ENCODE results near the gene BOLA1.
A peak's percentile ranks its signal among the peaks of the same experiment; 100 is the strongest.

BOLA1 gene

DNA sequence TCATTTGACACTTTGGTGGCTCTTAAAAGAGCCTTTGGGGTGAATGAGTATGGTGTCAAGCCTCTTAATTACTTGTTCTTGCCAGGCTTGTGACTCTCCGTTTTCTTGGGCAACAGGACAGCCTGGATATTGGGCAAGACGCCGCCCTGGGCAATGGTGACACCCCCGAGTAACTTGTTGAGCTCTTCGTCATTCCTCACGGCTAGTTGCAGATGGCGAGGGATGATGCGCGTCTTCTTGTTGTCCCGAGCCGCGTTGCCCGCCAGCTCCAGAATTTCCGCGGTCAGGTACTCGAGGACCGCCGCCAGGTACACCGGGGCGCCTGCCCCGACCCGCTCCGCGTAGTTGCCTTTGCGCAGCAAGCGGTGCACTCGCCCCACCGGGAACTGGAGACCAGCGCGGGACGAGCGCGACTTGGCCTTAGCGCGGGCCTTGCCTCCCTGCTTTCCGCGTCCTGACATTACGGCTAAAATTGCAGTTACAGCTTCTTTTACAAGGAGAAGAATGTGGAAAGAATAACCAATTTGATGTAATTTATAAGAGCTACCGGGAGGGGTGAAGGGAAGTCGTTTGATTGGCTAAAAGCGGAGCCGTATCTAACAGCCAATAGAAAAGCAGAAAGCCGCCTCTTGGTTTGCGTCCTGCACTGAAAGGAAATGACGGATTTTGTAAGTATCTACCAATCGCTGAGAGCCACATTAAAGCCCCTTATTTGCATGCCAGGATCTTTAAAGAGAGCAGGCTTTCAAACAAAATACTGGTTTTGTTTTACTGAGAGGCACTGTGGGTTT is 11.7 kb upstream of the BOLA1 start:
- peak; percentile 98 for DNase-seq

DNA sequence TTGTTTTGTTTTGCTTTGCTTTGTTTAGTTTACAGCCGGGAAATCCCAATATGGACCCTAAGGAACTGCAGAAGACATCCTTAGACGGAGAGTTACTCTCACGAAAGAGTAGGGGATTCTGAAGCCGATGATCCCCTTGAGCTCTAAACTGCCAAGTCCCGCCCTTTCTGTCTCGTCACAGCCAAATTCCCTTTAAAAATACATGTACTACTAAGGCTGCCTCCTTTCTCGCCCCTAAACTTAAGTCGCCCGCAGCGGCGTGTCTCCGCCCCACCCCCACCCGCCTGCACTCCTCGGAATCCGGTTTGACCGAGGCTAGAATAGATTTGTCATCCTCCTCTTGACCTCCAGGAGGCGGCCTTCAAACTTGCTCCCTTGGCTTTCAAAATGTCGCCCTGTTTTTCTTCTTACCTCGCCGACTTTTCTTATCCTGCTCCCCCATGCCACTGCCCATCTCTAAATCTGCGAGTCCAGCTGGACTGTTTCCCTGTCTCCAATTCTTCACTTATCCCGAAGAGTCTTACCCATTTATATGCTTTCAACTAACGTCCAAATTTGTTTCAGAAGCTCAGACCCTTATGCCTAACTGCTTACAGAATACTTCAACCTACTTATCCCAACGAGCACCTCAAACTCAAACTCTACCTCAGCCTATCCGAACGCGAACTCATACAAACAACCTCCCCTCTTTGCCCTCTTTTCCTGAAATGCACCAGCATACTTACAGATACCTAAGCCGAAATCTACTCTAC is 10.9 kb upstream of the BOLA1 start:
- peak; percentile 90 for DNase-seq

DNA sequence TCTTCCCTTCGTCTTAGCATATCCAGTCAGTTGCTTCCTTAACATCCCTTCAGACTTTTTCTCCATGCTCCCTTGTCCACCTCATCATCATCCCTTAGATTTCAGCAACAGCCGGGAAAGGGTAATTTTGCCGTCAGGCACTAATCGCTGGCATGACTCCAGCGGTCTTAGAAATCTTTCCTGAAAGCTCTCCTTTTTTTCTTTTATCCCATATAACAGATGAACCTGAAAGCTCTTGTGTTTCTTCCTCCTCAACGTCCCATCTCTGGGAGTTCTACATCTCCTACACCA is 10.4 kb upstream of the BOLA1 start:
- DNase-seq, result no peak

DNA sequence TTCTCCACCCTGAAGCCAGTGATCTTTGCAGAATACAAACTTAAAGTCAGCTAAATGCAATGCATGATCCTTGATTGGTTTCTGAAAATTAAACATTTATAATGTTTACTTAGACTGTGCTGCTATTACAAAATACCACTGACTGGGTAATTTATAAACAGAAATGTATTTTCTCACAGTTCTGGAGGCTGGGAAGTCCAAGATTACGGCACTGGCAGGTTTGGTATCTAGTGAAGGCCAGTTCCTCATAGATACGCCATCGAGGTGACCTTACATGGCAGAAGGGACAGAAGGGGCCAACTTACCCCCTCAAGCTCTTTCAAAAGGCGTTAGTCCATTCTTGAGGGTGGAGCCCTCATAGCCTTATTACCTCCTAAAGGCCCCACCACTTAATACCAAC is 2.8 kb upstream of the BOLA1 start:
- no peak for DNase-seq

DNA sequence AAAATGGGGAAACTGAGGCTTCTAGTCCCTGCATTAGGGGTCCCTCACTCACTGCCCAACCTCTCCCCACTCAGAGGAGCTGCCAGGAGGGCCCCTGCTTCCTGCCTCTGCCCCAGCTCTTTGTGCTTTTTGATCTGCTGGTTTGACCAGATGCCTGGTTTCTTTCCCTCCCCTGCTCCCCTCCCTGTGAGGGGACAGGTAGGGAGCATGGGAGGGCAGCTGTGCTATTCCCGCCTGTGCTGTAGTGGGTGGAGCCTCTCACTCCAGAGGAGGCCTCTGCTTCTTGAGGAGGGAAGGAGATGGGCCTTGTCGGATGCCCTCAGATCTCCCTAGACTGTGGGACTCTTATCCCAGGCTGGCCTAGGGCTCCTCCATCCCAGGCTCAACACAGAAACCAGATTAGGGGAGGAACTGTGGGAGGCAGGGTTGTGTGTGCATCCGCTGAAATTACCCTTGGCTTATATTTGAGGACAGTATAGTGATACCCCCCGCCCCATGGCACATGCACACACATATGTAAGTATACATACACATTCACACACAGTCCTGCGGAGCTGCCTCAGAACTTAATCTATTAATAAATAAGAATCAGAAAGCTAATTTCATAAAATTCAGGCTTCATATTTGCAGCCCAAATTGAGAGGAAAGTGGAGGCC is 4.6 kb downstream of the BOLA1 start:
- DNase-seq, result no peak

DNA sequence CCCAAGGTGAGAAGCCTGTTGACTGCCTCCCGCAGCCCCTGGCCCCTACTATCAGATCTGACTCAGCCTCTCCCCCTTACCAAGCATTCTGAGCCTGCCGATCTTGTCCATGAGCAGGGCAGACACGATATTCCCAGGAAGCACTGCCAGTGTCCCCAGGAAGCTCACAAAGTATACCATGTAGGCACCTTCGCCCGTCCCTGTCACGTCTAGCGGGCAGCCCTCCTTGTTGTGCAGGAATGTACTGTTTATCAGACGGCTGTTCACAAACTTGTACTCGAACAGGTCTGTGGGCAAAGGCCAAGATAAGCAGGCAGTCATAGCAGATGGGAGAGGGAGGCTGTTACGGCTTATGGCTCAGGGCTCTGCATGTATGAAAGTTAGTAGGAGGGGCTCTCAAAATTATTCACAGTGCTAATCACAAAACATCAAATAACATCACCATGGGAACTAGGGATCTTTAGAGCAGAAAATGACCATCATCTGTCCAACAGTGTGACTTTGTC is 7.3 kb downstream of the BOLA1 start:
- no peak for DNase-seq

DNA sequence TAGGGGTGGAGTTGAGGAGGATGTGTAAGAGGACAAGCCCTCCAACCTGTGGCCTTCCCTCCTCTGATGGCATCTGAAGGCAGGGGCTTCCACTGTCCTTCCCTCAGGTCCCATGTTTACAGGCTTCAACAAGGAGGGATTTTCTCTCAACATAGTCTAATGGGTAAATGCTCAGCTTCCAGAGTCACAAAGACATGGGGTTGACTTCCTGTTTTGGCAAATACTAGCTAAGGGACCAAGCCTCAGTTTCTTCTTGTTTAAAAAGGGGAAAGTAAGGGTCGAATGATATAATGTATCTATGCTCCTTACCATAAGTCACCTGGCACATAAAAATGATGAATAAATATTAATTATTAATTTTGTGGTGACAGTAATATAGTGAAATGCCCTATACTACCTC is 15.2 kb downstream of the BOLA1 start:
- DNase-seq, result no peak

DNA sequence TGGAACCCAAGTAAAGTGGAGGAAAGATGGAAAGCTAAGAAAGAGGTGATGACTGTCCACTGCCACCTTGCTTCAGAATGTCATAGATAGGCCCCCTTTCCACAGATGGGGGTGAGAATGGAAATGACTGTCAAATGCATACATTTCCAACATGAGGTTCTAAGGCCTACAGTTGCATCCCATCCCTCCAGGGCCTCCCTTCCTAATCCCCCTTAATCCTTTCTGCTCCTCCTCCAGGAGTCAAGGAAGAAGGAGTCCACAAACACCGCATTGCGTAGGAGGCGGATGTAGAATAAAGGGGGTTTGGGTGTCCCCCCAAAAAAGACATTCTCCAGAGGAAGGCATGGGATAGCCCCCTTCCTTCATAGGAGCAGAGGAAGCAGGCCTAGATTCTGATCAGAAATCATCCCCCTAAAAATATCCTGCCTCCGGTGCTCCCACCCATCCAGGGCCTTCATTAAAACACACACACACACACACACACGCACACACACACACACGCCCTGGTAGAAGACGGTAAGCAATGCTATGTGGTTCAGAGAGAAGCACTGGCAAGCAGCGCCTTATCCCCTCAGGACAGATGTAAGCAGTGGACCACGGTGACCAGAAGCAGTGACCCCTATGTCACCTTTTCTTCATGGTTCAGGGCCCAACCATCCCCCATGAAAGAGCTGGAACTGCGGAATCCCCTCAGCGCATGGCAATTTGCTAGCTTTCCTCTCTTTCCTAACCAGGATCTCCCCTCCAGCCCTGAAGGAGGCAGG is 16.2 kb downstream of the BOLA1 start:
- DNase-seq, result no peak

DNA sequence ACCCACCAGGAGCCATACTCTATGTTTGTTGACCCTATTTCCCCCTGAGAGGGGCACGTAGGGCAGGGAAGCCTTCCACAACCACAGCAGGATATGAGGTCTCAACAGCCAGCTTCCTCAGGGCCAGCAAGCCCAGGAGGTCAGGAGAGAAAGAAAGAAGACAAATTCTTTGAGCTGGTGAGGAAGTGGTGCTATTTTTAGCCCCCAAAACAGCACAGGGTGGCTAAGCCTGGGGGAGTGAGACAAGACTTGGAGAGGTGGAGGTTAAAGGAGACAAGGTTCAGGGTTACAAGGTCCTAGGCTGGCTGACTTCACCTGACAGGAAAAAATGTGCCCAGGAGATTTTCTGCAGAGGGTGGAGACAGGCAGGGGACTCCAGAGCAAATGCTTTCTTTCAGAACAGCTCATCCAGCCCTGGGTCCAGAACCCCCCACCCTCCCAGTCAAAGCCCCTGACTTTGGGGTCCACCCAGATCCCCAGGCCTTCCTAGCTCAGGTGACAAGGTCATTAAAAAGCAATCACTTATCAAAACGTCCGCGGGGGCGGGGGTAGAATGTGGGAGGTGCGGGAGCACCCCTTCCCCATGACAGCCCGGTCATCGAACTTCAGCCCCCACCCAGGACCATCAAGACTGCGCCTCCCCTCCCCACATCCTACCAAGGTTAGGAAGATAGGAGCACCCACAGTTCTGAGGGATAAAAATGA is 17.0 kb downstream of the BOLA1 start:
- DNase-seq, result no peak

DNA sequence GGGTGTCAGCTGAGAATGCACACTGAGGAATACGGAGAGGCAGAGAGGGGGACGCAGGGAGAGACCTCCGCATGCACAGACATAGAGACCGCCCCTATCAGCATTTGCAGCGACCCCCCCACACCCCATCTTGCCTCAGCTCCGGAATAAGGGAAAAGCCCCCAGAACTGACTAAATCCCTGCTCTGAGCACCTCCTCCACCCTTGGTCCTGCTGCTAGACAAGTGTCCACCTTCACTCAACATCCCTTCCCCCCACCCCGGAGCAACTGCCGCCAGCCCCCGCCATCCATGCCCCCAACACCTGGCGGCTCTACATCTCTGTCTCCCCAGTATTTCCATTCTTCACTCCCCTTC is 17.5 kb downstream of the BOLA1 start:
- DNase-seq, result no peak

DNA sequence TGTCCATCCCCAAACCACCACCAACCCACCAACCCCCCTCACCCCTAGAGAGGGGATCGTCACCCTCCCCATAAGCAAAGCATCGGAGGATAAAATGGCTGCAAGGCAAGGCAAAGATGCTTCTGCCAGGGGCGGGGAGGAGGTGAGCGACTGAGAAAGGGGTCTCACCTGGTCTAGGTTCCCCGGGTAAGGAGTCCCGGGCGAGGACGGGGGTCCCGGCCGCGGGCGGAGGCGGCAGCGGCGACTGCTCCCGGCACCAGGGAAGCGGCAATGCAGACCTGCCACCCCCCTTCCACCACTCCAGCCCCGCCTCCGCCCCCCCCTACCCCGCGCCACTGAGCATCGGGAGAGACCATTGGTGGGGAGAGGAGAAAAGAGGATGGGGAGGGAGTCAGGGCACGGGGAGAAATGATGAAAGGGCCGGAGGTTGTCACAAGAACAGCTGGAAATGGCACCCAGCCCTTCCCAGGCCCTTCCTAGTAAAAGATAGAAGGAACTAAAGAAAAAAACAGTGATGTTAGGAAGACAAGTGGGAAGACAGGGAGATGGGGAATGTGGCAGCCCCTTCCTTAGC is 18.3 kb downstream of the BOLA1 start, which contains the start of gene SV2A:
Gene SV2A, minus strand, starts transcription at position 274 of the 574 bp plus-strand sequence. CDS start 4,004 bp downstream, outside the sequence.
- peak; percentile 56 for DNase-seq

DNA sequence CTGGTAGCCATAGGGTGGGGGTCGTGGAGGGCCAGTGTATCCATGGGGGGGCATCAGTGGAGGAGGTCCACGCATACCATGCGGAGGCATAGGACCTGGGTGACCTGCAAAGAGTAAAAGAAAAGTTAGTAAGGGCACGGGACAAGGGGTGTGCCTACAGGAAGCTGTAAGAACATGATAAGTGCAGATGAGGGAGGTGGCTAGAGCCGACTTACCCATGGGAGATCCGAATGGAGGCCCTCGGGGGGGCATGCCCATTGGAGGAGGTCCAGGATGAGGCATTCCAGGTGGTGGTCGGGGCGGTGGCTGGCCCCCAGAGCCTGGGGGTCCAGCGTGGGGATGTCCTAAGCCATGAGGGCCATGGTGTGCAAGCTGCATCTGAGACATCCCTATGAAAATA is 24.3 kb downstream of the BOLA1 start:
- DNase-seq, result no peak

DNA sequence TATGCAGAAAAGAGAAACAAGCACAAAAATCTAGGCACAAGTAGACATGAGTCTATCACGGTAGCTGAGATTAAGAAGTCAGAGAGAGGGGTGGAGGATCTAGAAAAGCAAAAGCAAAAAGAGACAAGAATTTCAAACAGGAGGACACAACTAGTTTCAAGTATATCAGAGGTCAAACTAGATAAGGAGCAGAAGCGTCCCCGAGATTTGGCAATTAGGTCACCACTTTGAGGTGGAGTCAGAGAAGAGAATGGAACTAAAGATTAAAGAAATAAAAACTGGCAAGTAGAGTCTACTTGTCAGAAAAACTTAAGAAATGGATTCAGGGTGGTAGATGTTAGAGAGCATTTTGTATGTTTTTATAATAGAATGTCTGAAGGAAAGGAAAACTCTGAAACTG is 26.0 kb downstream of the BOLA1 start:
- DNase-seq, result no peak

DNA sequence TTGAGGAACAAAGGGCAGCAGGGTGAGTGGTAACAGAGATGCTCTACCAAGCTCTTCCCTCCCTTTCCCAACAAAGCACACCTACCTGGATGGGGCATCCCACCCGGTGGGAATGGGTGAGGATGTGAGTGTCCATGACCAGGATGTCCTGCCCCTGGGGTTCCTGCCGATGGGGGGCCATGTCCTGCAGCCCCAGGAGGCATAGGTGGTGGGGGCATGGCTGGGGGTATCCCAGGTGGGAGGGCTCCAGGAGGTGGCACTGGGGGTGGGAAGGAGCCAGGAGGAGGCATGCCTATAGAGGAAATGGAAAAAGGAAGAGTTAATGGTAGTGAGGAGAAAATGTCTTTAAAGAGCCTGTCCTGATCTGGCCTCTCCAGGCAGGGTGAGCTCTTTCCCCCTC is 26.4 kb downstream of the BOLA1 start:
- DNase-seq, result no peak

DNA sequence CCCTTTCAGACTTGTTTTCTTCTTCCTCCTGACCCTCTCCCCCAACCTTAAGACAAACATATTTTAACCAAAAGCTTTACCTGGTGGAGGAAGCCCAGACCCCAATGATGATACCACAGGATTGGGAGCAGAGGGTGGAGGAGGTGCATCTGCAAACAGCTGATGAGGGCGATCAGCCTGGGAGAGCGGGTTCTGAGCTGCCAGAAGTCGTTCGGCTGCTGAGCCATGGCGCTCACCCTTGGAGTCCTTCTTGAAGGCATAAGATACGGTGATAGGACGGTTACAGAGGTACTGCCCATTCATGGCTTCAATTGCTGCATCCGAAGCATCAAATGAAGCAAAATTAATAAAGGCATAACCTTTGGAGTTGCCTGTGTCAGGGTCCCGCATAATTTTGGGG is 26.9 kb downstream of the BOLA1 start:
- no peak for DNase-seq

DNA sequence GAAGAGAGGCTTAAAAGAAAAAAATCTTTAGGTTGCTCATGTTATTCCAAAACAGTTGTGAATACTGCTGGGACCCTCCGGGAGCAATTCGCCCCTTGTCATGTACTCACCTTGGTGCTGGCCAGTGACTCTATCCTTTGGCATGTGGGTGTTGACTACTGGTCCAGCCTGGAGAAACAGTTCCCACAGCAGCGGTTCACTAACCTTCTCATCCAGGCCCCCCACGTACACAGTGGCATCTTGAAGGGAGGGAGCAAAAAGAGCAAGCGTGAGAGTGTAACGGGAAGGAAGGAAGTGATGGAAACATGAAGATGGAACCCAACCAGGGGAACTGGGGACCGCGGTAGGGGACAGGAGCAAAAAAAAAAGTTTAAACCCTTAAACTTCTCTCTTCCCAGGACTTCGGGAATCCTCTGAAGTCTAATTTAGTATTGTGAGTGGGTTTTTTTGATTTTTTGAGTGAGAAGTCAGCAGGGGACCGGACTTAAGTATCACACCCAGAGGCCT is 27.7 kb downstream of the BOLA1 start:
- DNase-seq, result peak; percentile 13

DNA sequence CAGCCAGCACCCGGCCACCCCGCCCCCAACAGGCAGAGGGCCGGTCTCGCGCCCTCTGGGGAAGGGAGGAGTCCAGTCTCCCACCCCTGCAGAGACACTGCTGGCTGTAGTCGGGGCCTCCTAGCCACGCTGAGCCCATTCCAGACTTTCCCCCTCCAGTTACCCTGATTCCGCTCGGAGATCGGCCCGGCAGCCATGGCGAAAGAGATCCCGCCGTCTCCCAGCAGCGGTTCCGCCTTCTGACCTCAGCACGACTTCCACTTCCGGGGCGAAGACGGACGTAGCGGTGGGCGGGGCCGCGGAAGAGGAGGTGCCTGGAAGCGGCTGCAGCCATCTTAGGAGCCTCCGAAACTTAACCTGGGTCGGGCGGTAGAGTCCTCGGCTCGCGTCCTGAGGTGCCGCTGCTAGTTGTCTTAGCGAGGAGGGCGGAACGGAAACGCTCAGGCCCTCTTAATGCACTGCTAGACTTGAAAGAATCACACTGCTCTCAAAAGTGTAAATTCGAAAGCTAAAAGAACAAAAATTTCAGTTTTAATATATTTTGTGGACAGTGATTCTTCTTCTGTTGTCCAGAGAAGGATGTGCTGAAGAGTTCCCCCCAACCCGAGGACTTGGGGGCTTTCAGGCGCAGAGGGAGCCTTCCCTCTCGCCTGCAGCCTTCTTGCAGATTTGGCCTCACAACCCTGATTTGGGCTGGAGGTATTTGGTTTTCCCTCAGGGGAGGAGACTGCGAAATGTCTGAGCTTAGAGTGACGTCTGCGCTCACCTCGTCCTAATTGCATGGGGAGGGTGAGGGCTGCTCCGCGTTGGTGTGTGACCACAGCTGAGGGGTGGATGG is 28.4 kb downstream of the BOLA1 start, which contains the start of gene SF3B4:
Gene SF3B4, minus strand, starts transcription at position 241 of the 838 bp plus-strand sequence. Its CDS starts 44 bp downstream, at position 197.
- peak; percentile 96 for DNase-seq

DNA sequence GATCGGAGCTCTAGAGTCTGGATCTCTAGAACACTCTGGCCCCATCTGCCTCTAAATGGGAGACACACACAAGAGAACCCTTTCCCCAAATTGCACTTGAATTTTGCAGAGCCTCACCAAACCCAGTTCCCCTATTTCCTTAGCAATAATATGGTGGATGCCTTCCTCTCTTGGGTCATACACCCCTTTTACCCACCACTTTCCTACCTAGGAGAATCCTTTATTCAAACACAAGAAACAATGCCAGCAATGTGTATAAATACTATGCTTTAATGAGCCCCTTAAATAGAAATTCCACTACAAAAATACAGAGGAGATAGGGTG is 29.0 kb downstream of the BOLA1 start:
- DNase-seq, result no peak

DNA sequence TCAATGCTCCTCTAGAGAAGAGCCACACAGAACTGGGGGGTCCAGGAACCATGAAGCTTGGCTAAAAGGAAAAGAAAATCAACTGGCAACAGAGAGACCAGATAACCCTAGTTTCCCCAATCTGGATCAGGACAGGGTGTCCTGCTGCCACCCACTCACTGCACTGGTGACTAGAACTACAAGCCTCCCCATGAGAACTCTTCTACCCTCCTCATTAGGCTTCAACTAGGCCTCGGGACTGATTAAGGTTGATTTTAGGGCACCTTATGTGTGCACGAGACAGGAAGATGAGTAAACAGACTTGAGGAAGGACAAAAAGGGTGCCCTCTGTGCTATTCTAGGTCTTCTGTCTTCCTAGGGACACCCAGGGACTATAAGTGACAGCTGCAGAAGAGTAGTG is 30.5 kb downstream of the BOLA1 start:
- no peak for DNase-seq

DNA sequence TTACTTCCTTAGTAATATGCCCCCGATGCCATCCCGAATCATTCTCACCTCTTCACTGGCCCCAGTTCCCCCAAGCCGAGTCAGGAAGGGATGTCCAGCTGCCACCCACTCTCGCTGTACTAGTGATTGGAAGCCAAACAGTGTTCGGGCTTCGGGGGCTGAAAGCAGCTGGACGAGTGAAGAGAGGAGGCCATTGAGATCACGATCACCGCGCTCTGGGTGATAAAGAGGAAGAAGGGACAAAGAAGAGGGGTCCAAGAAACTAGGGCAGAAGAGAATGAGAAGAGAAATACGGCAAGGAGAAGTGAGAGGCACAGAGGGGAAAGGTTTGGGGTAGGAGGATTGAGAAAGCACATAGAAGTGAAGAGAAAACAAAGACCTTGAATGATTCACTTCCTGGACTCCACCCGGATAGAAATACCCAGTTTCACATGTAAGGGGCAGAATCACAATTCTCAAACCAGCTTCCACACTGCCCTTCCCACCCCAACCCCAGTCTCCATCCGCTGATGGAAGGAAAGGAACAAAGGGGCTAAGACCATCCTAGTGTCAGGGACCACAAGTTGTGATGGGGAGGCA is 31.9 kb downstream of the BOLA1 start:
- DNase-seq, result no peak

DNA sequence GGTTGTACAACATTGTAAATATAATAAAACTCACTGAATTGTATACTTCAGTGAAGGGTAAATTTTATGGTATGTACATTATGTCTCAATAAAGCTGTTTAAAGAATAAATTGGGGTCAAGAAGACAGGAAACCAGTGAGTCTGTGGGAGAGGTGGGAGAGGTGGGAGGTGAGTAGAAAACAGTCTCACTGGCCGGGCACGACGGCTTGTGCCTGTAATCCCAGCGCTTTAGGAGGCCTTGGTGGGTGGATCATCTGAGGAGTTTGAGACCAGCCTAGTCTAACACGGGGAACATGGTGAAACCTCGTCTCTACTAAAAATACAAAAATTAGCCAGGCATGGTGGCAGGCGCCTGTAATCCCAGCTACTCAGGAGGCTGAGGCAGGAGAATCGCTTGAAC is 33.1 kb downstream of the BOLA1 start:
- DNase-seq, result no peak

All from CD4-positive, alpha-beta T cell treated with Interleukin-17A for 1 hour (primary cell).